DOHH2 (cell line): ENCODE data around the gene TIE1.

ENCODE experiments used
- H3F3A ChIP-seq: fragments of 200-600 bp; sonication (generic), shearing (Covaris generic); 2 replicates; pipeline ENCODE4 v1.6.0; 2016; ENCODE audit warnings: antibody characterized with exemption, mild to moderate bottlenecking; ENCODE audit not compliant: control insufficient read depth, insufficient read depth
- H3K27ac ChIP-seq: fragments of 200-600 bp; sonication (generic); 2 replicates; pipeline ENCODE4 v1.5.1; 2014; ENCODE audit warnings: low read depth, mild to moderate bottlenecking, low read length, moderate library complexity
- H3K27me3 ChIP-seq: fragments of 200-600 bp; sonication (generic); 2 replicates; pipeline ENCODE4 v1.6.1; 2014; ENCODE audit warnings: mild to moderate bottlenecking, low read length, mixed read lengths; ENCODE audit not compliant: control insufficient read depth
- H3K36me3 ChIP-seq: fragments of 200-600 bp; sonication (generic); 2 replicates; pipeline ENCODE4 v1.6.1; 2014; ENCODE audit warnings: mild to moderate bottlenecking, low read length, moderate library complexity, mixed read lengths; ENCODE audit not compliant: control insufficient read depth
- H3K4me1 ChIP-seq: fragments of 200-600 bp; sonication (generic); 2 replicates; pipeline ENCODE4 v1.6.1; 2014; ENCODE audit warnings: mild to moderate bottlenecking, low read length, mixed read lengths; ENCODE audit not compliant: control insufficient read depth
- H3K4me2 ChIP-seq: fragments of 200-600 bp; sonication (generic); 2 replicates; pipeline ENCODE4 v1.6.0; 2014; ENCODE audit warnings: mild to moderate bottlenecking, low read length, moderate library complexity
- H3K4me3 ChIP-seq: fragments of 200-600 bp; sonication (generic); 2 replicates; pipeline ENCODE4 v1.5.1; 2014; ENCODE audit warnings: mild to moderate bottlenecking, low read length, mixed read lengths
- H3K79me2 ChIP-seq: fragments of 200-600 bp; sonication (generic); 2 replicates; pipeline ENCODE4 v1.6.1; 2014; ENCODE audit warnings: mild to moderate bottlenecking, low read length, mixed read lengths; ENCODE audit not compliant: control insufficient read depth
- H3K9me2 ChIP-seq: fragments of 200-600 bp; sonication (generic); replicated peaks from 2 replicates; pipeline ENCODE4 v1.6.1; 2014; ENCODE audit warnings: mild to moderate bottlenecking, low read length, mixed read lengths; ENCODE audit not compliant: control insufficient read depth
- H3K9me3 ChIP-seq: fragments of 200-600 bp; sonication (generic); 2 replicates; pipeline ENCODE4 v1.6.1; 2014; ENCODE audit warnings: antibody characterized with exemption, low read length, mixed read lengths; ENCODE audit not compliant: control insufficient read depth, insufficient read depth
- H4K20me1 ChIP-seq: fragments of 200-600 bp; sonication (generic); 2 replicates; pipeline ENCODE4 v1.6.0; 2014; ENCODE audit warnings: low read depth, mild to moderate bottlenecking, antibody characterized with exemption, low read length, moderate library complexity; ENCODE audit not compliant: control insufficient read depth, insufficient read depth
- CTCF ChIP-seq: fragments of 200-600 bp; sonication (generic); IDR thresholded peaks from one replicate; pipeline ENCODE4 v1.5.1; 2014; ENCODE audit warnings: antibody characterized with exemption, mild to moderate bottlenecking, low read depth, low read length; ENCODE audit not compliant: poor library complexity, severe bottlenecking
- EZH2phosphoT487 ChIP-seq: fragments of 200-600 bp; sonication (generic); IDR thresholded peaks from 2 replicates; pipeline ENCODE4 v1.6.1; 2017; ENCODE audit warnings: borderline replicate concordance, mild to moderate bottlenecking, antibody characterized with exemption, low read length, moderate library complexity, mixed read lengths

TIE1 gene

DNA sequence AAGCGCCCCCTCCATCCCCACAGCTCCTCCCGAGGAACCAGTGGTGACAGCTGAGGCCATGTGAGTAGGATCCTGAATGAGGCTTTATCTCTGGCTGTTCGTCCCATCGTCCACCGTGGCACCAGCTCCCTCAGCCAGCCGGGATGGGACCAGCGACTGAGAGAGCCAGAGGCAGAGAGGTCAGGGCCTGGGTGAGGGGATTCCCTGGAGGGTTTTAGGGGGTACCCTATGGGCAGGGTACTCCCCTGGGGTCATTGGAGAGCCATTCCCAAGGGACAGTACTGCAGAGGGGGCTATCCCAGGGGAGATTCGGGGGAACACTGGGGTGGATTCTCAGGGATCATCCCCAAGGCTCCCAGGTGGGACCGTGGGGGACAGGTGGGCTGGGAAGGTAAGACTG is 28.6 kb upstream of the TIE1 start:
- H3K9me2 ChIP-seq = no peaks in the 10 kb centered on the region
- H3K79me2 ChIP-seq = no peaks in the 10 kb centered on the region
- no peaks in the 10 kb centered on the region for H3K27me3 ChIP-seq
- no peak overlapping the region for H3K4me2 ChIP-seq
- no peaks in the 10 kb centered on the region for H3F3A ChIP-seq
- no peak overlapping the region for H3K4me3 ChIP-seq
- no peak overlapping the region for H3K27ac ChIP-seq
- no peaks in the 10 kb centered on the region for H4K20me1 ChIP-seq
- TF ChIP-seq CTCF (no peak), EZH2phosphoT487 (no peak)
- no peaks in the 10 kb centered on the region for H3K36me3 ChIP-seq
- H3K9me3 ChIP-seq = no peaks in the 10 kb centered on the region
- H3K4me1 ChIP-seq = peaks cover 7% of the 10 kb centered on the region

DNA sequence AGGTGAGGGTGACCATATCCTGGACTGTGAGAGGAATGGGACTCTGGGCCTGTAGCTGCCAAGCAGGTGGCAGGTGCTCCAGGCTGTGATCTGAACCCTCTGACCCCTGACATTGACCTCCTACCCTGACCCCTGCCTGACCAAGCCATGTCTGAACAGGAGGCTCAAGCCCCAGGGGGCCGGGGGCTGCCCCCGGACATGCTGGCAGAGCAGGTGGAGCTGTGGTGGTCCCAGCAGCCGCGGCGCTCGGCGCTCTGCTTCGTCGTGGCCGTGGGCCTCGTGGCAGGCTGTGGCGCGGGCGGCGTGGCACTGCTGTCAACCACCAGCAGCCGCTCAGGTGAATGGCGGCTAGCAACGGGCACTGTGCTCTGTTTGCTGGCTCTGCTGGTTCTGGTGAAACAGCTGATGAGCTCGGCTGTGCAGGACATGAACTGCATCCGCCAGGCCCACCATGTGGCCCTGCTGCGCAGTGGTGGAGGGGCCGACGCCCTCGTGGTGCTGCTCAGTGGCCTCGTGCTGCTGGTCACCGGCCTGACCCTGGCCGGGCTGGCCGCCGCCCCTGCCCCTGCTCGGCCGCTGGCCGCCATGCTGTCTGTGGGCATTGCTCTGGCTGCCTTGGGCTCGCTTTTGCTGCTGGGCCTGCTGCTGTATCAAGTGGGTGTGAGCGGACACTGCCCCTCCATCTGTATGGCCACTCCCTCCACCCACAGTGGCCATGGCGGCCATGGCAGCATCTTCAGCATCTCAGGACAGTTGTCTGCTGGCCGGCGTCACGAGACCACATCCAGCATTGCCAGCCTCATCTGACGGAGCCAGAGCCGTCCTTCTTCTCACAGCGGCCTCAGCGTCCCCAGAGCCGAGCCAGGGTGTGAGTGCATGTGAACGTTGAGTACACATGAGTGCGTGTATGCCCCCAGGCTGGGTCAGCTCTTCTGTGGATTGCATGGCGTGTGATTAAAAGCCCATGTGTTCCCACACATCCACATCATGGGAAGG is 27.9 kb upstream of the TIE1 start:
- H3K4me1 ChIP-seq = peaks cover 7% of the 10 kb centered on the region
- H3K27ac ChIP-seq = no peak overlapping the region
- no peak overlapping the region for H3K4me2 ChIP-seq
- TF ChIP-seq EZH2phosphoT487 (no peak), CTCF (no peak)
- H3K9me3 ChIP-seq = no peaks in the 10 kb centered on the region
- H3K4me3 ChIP-seq = no peak overlapping the region
- H3K27me3 ChIP-seq = no peaks in the 10 kb centered on the region
- no peaks in the 10 kb centered on the region for H3K9me2 ChIP-seq
- no peaks in the 10 kb centered on the region for H3F3A ChIP-seq
- no peaks in the 10 kb centered on the region for H3K79me2 ChIP-seq
- H3K36me3 ChIP-seq = no peaks in the 10 kb centered on the region
- no peaks in the 10 kb centered on the region for H4K20me1 ChIP-seq

GRCh38 chr1:43273708-43274107 is 27.1 kb upstream of the TIE1 start:
- TF ChIP-seq CTCF = no peak
- TF ChIP-seq EZH2phosphoT487 = no peak
- Histone ChIP-seq H3K9me2 (no peaks in the 10 kb centered on the region), H3K27me3 (no peaks in the 10 kb centered on the region), H3K27ac (no peak overlapping the region), H4K20me1 (no peaks in the 10 kb centered on the region), H3F3A (no peaks in the 10 kb centered on the region), H3K4me2 (no peak overlapping the region), H3K79me2 (no peaks in the 10 kb centered on the region), H3K4me1 (peaks cover 7% of the 10 kb centered on the region), H3K36me3 (no peaks in the 10 kb centered on the region), H3K9me3 (no peaks in the 10 kb centered on the region), H3K4me3 (no peak overlapping the region)
